ENCODE data around the gene LPA.

Gene LPA

GRCh38 chr6:160510976-160511617, 153.0 kb downstream of the LPA start:
- no peak for DNase-seq (ENCODE audit: low read depth in 2 of 2)

- no peak for DNase-seq (ENCODE audit: low read depth in 2 of 2)
Measured at GRCh38 chr6:160510199-160510598, 153.9 kb downstream of the LPA start.

- no peak for DNase-seq (ENCODE audit: low read depth in 2 of 2)
Measured at GRCh38 chr6:160509610-160510009, 154.5 kb downstream of the LPA start.

- no peak for DNase-seq (ENCODE audit: low read depth in 2 of 2)
Measured at GRCh38 chr6:160508599-160508998, 155.5 kb downstream of the LPA start.

GRCh38 chr6:160507420-160507819, 156.7 kb downstream of the LPA start:
- no peak for DNase-seq (ENCODE audit: low read depth in 2 of 2)

GRCh38 chr6:160505970-160506369, 158.1 kb downstream of the LPA start:
- DNase-seq (ENCODE audit: low read depth in 2 of 2), result no peak

- DNase-seq (ENCODE audit: low read depth in 2 of 2), result no peak
Measured at GRCh38 chr6:160500639-160501038, 163.4 kb downstream of the LPA start.

- no peak for DNase-seq (ENCODE audit: low read depth in 2 of 2)
Measured at GRCh38 chr6:160494576-160494975, 169.5 kb downstream of the LPA start.

GRCh38 chr6:160489091-160489490, 175.0 kb downstream of the LPA start:
- no peak for DNase-seq (ENCODE audit: low read depth in 2 of 2)

- no peak for DNase-seq (ENCODE audit: low read depth in 2 of 2)
Measured at GRCh38 chr6:160487116-160487515, 177.0 kb downstream of the LPA start.
